Uterus (tissue), 4 donors: Measurements from ENCODE around the gene SMIM1. TPM values are rescaled to one million over a fixed set of nuclear protein-coding genes. Genes with fewer than 3 reads are reported as not detected.

Source experiments
- DNase-seq, 2 donors: peaks; one replicate each; pipeline ENCODE4 v3.0.0-alpha.2; 2019 to 2020
- H3K27ac ChIP-seq, 2 donors: fragments of 200-600 bp; sonication (generic); 1 replicate in 1 of 2; 2 replicates in 1 of 2; pipeline ENCODE4 v1.5.1; 2016 to 2018
- H3K27me3 ChIP-seq, 2 donors: fragments of 200-600 bp; sonication (generic); one replicate each; pipeline ENCODE4 v1.5.1; 2018 to 2019; ENCODE audit warnings: control low read depth in 1 of 2
- H3K36me3 ChIP-seq, 2 donors: fragments of 200-600 bp; sonication (generic); one replicate each; pipeline ENCODE4 v1.5.1; 2019; ENCODE audit warnings: control low read depth in 1 of 2
- H3K4me1 ChIP-seq, 2 donors: fragments of 200-600 bp; sonication (generic); one replicate each; pipeline ENCODE4 v1.5.1; 2018 to 2019; ENCODE audit warnings: control low read depth in 1 of 2
- H3K4me3 ChIP-seq, 2 donors: fragments of 200-600 bp; sonication (generic); 1 replicate in 1 of 2; 2 replicates in 1 of 2; pipeline ENCODE4 v1.5.1; 2018 to 2019; ENCODE audit warnings: mild to moderate bottlenecking in 1 of 2
- H3K9me3 ChIP-seq, 2 donors: fragments of 200-600 bp; sonication (generic); one replicate each; pipeline ENCODE4 v1.5.1; 2019; ENCODE audit warnings: control low read depth in 1 of 2
- CTCF ChIP-seq, 4 experiments: fragments of 200-600 bp in 2 of 4; fragments of 450-650 bp in 2 of 4; sonication (generic) in 2 of 4; IDR thresholded peaks; one replicate each; pipeline ENCODE4 v1.5.1; 2016 to 2019; ENCODE audit warnings: antibody characterized with exemption in 4 of 4, mild to moderate bottlenecking in 2 of 4, moderate library complexity in 1 of 4
- POLR2A ChIP-seq, 2 donors: fragments of 450-650 bp; IDR thresholded peaks; one replicate each; pipeline ENCODE4 v1.6.1; 2016; ENCODE audit warnings: antibody characterized with exemption in 2 of 2, mild to moderate bottlenecking in 1 of 2, moderate library complexity in 1 of 2
- intact Hi-C: fragments of 100-400 bp; cut with DNase I; formaldehyde crosslinking; loops from one replicate; pipeline ENCODE4 v1.15.1; 2023; ENCODE audit warnings: low total_unique reads
- small RNA-seq: library from RNA; depleted of rRNA; stranded (forward); fragments of <200 nt; gene quantifications from one replicate; pipeline ENCODE3, GENCODE V24; 2016
- total RNA-seq, 4 donors: library from RNA; depleted of rRNA in 3 of 4; stranded (reverse); fragments of >200 nt in 3 of 4; gene quantifications; one replicate each; pipeline versions ENCODE4 v1.1.0 to v1.2.4, GENCODE V29; 2014 to 2023
- donor health status: DM: yes; HTN: yes; CAD: no.

The SMIM1 gene
- total RNA-seq, 4 donors from 2014 or later, result 4.4 to 15.4 TPM; not detected in 2

DNA sequence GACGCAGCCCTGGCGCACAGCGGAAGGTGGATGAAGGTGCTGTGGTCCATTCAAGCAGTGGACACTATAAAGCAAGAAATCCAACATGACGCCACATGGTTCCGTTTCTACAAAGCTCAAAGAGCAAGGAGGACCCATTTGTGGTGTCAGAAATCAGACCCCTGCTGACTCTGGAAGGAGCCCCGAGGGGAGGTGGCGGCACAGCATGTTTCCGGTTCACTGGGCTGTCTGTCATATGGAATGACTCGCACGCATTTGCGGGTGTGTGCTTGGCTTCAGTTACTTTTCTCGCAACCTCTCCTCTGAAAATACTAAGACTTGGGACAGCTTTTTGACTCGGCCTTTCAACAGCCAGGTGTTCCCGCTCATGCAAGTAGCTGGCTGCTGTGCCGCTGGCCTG, 52.8 kb downstream of the SMIM1 start:
- no peaks in the 10 kb centered on the region for H3K4me1 ChIP-seq

More for the DNA sequence above, 52.8 kb downstream of the SMIM1 start:
- Histone ChIP-seq H3K36me3 (no peaks in the 10 kb centered on the region), H3K27ac (no peak overlapping the region), H3K4me3 (no peak overlapping the region), H3K9me3 (no peaks in the 10 kb centered on the region), H3K27me3 (no peaks in the 10 kb centered on the region)
- intact Hi-C loops, result no loop called here
- no peak for DNase-seq
- TF ChIP-seq POLR2A (IDR thresholded peaks at IDR 0.05) (no peak), CTCF (IDR thresholded peaks at IDR 0.05) (no peak)

Small RNAs within 50 kb of the gene (small RNA-seq; reads per million reads assigned to genes)
- gene RF02197, result not detected
- not detected for gene RN7SL574P

Other genes starting within 250 kb of the SMIM1 start
- 10 to 100 TPM in 3 of 4 donors, under 1 TPM in 1; 0.88 to 69.0 (median 36.9) TPM for gene MEGF6, start 161.2 kb upstream of the SMIM1 start, total RNA-seq
- 10 to 100 TPM; 18.7 to 43.4 (median 29.6) TPM for gene TPRG1L, start 147.7 kb upstream of the SMIM1 start, total RNA-seq
- 10 to 100 TPM in 3 of 4 donors, 1 to 10 TPM in 1; 4.6 to 31.7 (median 25.0) TPM for gene WRAP73, start 122.6 kb upstream of the SMIM1 start, total RNA-seq
- gene TP73, start 120.2 kb upstream of the SMIM1 start, total RNA-seq, result under 1 TPM in 2 of 4 donors, not detected in 2; 0.30 to 0.76 TPM
- not detected for gene CCDC27, start 20.3 kb upstream of the SMIM1 start, total RNA-seq
- 10 to 100 TPM; 19.0 to 44.7 (median 37.4) TPM for gene LRRC47, start 23.7 kb downstream of the SMIM1 start, total RNA-seq
- gene CEP104, start 84.5 kb downstream of the SMIM1 start, total RNA-seq, result 10 to 100 TPM; 10.5 to 43.2 (median 22.1) TPM
- 10 to 100 TPM in 2 of 4 donors, 1 to 10 TPM in 1, under 1 TPM in 1; 0.51 to 17.9 (median 9.3) TPM for gene DFFB, start 84.7 kb downstream of the SMIM1 start, total RNA-seq
- 10 to 100 TPM in 2 of 4 donors, 1 to 10 TPM in 2; 6.4 to 41.9 (median 17.5) TPM for gene C1orf174, start 127.5 kb downstream of the SMIM1 start, total RNA-seq